ENCODE measurements around the gene MUC21. TPM values are rescaled to one million over a fixed set of nuclear protein-coding genes. Genes with fewer than 3 reads are reported as not detected.
"Not testable (repeated sequence)": the region's sequence is repeated elsewhere in the genome, so short reads cannot be mapped to it uniquely, and the experiment has no call there.

MUC21 gene
- total RNA-seq, 2 donors from 2014 or later: not detected

DNA sequence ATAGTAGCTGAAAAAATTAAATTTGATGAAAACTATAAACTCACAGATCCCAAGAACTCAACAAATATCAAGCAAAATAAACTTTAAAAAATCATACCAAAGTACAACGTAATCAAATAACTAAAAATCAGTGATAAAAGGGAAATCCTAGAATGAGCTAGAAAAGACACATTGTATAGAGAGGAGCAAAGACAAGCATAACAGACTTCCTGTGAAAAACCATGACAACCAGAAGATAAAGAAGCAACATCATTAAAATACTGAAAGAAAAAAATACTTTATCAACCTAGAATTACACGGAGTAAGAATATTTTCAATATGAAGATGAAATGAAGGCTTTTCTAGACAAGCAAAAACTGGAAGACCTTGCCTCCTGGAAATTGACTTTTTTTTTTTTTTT lies 36.5 kb downstream of the MUC21 start:
- TF ChIP-seq, protein P1, sequence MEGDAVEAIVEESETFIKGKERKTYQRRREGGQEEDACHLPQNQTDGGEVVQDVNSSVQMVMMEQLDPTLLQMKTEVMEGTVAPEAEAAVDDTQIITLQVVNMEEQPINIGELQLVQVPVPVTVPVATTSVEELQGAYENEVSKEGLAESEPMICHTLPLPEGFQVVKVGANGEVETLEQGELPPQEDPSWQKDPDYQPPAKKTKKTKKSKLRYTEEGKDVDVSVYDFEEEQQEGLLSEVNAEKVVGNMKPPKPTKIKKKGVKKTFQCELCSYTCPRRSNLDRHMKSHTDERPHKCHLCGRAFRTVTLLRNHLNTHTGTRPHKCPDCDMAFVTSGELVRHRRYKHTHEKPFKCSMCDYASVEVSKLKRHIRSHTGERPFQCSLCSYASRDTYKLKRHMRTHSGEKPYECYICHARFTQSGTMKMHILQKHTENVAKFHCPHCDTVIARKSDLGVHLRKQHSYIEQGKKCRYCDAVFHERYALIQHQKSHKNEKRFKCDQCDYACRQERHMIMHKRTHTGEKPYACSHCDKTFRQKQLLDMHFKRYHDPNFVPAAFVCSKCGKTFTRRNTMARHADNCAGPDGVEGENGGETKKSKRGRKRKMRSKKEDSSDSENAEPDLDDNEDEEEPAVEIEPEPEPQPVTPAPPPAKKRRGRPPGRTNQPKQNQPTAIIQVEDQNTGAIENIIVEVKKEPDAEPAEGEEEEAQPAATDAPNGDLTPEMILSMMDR (IDR thresholded peaks at IDR 0.05): no peak
- Histone ChIP-seq H3K9me3 (no peaks in the 10 kb centered on the region), H3K9ac (ENCODE audit: low read depth in 2 of 2, low read length in 2 of 2) (no peak overlapping the region), H3K36me3 (no peaks in the 10 kb centered on the region), H3K4me1 (no peaks in the 10 kb centered on the region), H3K27me3 (no peaks in the 10 kb centered on the region), H3K4me3 (no peak overlapping the region), H3K27ac (no peak overlapping the region)
- intact Hi-C loops (cut with DNase I): no loop called here
- no peak for DNase-seq

DNA sequence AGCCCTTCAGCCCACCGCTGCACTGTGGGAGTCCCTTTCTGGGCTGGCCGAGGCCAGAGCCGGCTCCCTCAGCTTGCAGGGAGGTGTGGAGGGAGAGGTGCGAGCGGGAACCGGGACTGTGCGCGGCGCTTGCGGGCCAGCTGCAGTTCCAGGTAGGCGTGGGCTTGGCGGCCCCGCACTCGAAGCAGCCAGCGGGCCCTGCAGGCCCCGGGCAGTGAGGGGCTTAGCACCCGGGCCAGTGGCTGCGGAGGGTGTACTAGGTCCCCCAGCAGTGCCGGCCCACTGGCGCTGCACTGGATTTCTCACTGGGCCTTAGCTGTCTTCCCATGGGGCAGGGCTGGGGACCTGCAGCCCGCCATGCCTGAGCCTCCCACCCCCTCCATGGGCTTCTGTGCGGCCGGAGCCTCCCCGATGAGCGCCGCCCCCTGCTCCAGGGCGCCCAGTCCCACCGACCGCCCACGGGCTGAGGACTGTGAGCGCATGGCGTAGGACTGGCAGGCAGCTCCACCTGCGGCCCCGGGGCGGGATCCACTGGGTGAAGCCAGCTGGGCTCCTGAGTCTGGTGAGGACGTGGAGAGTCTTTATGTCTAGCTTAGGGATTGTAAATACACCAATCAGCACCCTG lies 37.2 kb downstream of the MUC21 start:
- DNase-seq; H3K9ac ChIP-seq (ENCODE audit: low read depth in 2 of 2, low read length in 2 of 2); H3K36me3 ChIP-seq; H3K4me3 ChIP-seq; H3K27ac ChIP-seq; intact Hi-C loops (cut with DNase I); H3K4me1 ChIP-seq; H3K9me3 ChIP-seq; H3K27me3 ChIP-seq: not testable (repeated sequence)

DNA sequence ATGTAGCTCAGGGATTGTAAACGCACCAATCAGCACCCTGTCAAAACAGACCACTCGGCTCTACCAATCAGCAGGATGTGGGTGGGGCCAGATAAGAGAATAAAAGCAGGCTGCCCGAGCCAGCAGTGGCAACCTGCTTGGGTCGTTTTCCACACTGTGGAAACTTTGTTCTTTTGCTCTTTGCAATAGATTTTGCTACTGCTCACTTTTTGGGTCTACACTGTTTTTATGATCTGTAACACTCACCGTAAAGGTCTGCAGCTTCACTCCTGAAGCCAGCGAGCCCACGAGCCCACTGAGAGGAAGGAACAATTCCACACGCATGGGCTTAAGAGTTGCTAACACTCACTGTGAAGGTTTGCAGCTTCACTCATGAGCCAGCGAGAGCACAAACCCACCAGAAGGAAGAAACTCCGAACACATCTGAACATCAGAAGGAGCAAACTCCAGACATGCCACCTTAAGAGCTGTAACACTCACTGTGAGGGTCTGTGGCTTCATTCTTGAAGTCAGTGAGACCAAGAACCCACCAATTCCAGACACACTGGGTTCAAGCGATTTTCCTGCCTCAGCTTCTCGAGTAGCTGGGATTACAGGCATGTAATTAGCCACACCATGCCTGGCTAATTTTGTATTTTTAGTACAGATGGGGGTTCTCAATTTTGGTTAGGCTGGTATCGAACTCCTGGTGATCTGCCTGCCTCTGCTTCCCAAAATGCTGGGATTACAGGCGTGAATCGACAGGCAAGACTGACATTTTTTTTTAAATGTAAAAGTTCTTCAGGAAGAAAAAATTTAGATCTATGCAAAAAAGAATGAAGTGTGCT lies 38.4 kb downstream of the MUC21 start:
- H3K27ac ChIP-seq; H3K9ac ChIP-seq (ENCODE audit: low read depth in 2 of 2, low read length in 2 of 2); H3K27me3 ChIP-seq; H3K9me3 ChIP-seq; H3K4me1 ChIP-seq; H3K36me3 ChIP-seq; intact Hi-C loops (cut with DNase I); DNase-seq; H3K4me3 ChIP-seq: not testable (repeated sequence)

DNA sequence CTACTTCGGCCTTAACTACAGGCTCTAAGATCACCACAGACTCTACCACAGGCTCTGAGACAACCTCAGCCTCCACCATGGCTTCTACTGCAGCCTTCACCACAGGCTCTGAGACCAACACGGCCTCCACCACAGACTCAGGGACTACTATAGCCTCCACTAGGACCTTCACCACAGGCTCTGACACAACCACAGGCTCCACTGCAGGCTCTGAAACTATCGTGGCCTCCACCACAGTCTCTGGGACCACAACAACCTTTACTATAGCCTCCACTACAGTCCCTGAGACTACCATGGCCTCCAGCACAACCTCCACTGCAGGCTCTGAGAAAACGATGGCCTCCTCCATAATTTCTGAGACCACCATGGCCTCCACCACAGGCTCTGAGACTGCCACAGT lies 42.1 kb downstream of the MUC21 start:
- Histone ChIP-seq H3K9ac (ENCODE audit: low read depth in 2 of 2, low read length in 2 of 2) (no peak overlapping the region), H3K4me1 (no peaks in the 10 kb centered on the region), H3K36me3 (no peaks in the 10 kb centered on the region), H3K9me3 (no peaks in the 10 kb centered on the region), H3K27me3 (no peaks in the 10 kb centered on the region), H3K4me3 (no peak overlapping the region), H3K27ac (no peak overlapping the region)
- TF ChIP-seq, protein P1 (IDR thresholded peaks at IDR 0.05): no peak
- DNase-seq: no peak
- intact Hi-C loops (cut with DNase I): no loop called here

DNA sequence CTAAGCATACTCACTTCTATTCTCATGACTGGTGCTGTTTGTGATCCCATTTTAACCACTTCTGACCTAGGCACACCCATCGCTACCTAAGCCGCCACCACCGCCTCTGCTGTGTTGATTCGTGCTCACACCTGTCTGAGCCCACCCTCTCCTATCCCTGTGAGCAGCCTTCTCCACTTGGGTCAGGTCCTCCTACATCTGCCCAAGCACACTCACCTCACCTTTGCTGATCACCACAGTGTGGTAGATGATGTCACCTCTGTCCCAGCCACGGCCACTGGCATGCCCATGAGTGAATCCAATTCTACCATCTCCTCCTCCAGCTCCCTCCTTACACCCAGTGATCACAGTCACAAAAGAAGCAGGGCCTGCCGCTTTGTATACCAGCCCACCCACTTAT lies 47.6 kb downstream of the MUC21 start:
- Histone ChIP-seq H3K4me1 (no peaks in the 10 kb centered on the region), H3K4me3 (no peak overlapping the region), H3K9me3 (no peaks in the 10 kb centered on the region), H3K27me3 (no peaks in the 10 kb centered on the region), H3K9ac (ENCODE audit: low read depth in 2 of 2, low read length in 2 of 2) (no peak overlapping the region), H3K27ac (no peak overlapping the region), H3K36me3 (no peaks in the 10 kb centered on the region)
- no peak for DNase-seq
- intact Hi-C loops (cut with DNase I): no loop called here
- TF ChIP-seq, protein P1 (IDR thresholded peaks at IDR 0.05): no peak

DNA sequence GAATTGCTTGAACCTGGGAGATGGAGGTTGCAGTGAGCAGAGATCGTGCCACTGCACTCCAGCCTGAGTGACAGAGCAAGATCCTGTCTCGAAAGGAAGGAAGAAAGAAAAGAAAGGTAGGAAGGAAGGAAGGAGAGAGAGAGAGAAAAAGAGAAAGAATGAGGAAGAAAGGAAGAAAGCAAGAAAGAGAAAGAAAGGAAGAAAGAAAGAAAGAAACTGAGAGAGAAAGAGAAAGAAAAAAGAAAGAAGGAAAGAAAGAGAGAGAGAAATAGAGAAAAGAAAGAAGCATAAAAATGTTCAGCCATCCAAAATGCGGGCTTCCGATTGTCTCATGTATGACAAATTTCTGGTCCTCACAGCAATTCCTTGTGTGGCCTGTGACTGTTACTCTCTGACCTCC lies 49.6 kb downstream of the MUC21 start:
- no peaks in the 10 kb centered on the region for H3K4me1 ChIP-seq
- no peak for DNase-seq
- no peak overlapping the region for H3K27ac ChIP-seq
- no peak overlapping the region for H3K4me3 ChIP-seq
- H3K36me3 ChIP-seq: no peaks in the 10 kb centered on the region
- intact Hi-C loops (cut with DNase I): no loop called here
- H3K27me3 ChIP-seq: no peaks in the 10 kb centered on the region
- H3K9me3 ChIP-seq: no peaks in the 10 kb centered on the region
- TF ChIP-seq, protein P1 (IDR thresholded peaks at IDR 0.05): no peak
- no peak overlapping the region for H3K9ac ChIP-seq (ENCODE audit: low read depth in 2 of 2, low read length in 2 of 2)

Measured in colonic mucosa (tissue), 4 donors.